Upper lobe of left lung (tissue), 6 donors: ENCODE data around the gene PELI2. TPM values are rescaled to one million over a fixed set of nuclear protein-coding genes. Genes with fewer than 3 reads are reported as not detected.
"Not testable (repeated sequence)": the region's sequence is repeated elsewhere in the genome, so short reads cannot be mapped to it uniquely, and the experiment has no call there.

Source experiments
- ATAC-seq, 2 donors: fragments of 200-7000 bp; cut with Tn5 transposase; one replicate each; pipeline ENCODE4 v1.9.1; 2022; ENCODE audit warnings: mild to moderate bottlenecking in 2 of 2, moderate library complexity in 2 of 2; ENCODE audit not compliant: low FRiP score in 2 of 2
- DNase-seq, 2 donors: peaks; one replicate each; pipeline ENCODE4 v3.0.0-alpha.2; 2019 to 2020
- H3K27ac ChIP-seq, 4 donors: fragments of 200-600 bp; sonication (generic); one replicate each; pipeline ENCODE4 v1.5.1; 2016 to 2019
- H3K27me3 ChIP-seq, 4 donors: fragments of 200-600 bp; sonication (generic); one replicate each; pipeline ENCODE4 v1.5.1; 2017 to 2019
- H3K36me3 ChIP-seq, 4 donors: fragments of 200-600 bp; sonication (generic); one replicate each; pipeline ENCODE4 v1.5.1; 2016 to 2019
- H3K4me1 ChIP-seq, 4 donors: fragments of 200-600 bp; sonication (generic); one replicate each; pipeline ENCODE4 v1.5.1; 2018 to 2019
- H3K4me3 ChIP-seq, 4 donors: fragments of 200-600 bp; sonication (generic); one replicate each; pipeline ENCODE4 v1.5.1; 2017 to 2019; ENCODE audit warnings: mild to moderate bottlenecking in 2 of 4, moderate library complexity in 1 of 4
- H3K9me3 ChIP-seq, 4 donors: fragments of 200-600 bp; sonication (generic); one replicate each; pipeline ENCODE4 v1.5.1; 2018 to 2019
- CTCF ChIP-seq, 6 experiments: fragments of 450-650 bp in 4 of 6; fragments of 200-600 bp in 2 of 6; sonication (generic) in 2 of 6; IDR thresholded peaks; one replicate each; pipeline ENCODE4 v1.5.1; 2016 to 2019; ENCODE audit warnings: antibody characterized with exemption in 6 of 6
- EP300 ChIP-seq, 4 donors: sonication (generic); formaldehyde crosslinking; IDR thresholded peaks; one replicate each; pipeline ENCODE4 v1.5.1; 2017; ENCODE audit warnings: antibody characterized with exemption in 4 of 4, control low read depth in 2 of 4
- POLR2A ChIP-seq, 4 donors: fragments of 450-650 bp; IDR thresholded peaks; one replicate each; pipeline ENCODE4 v1.5.1; 2016 to 2017; ENCODE audit warnings: antibody characterized with exemption in 4 of 4, mild to moderate bottlenecking in 2 of 4
- POLR2AphosphoS5 ChIP-seq, 2 donors: sonication (generic); formaldehyde crosslinking; IDR thresholded peaks; one replicate each; pipeline ENCODE4 v1.5.1; 2017; ENCODE audit warnings: antibody characterized with exemption in 2 of 2
- WGBS, 2 donors: methylation state at CpG; one replicate each; pipeline ENCODE4 v1.1.5; 2017 to 2018; 5-methylcytosine and 5-hydroxymethylcytosine counted together
- total RNA-seq, 6 donors: library from RNA; depleted of rRNA in 4 of 6; stranded (reverse); fragments of >200 nt in 4 of 6; gene quantifications; one replicate each; pipeline versions ENCODE4 v1.1.0 to v1.2.1, GENCODE V29; 2016 to 2021
- donor health status: DM: no; HTN: no; CAD: no; lungs with moderate emphysema.
- donor health status: DM: no; HTN: yes; CAD: no; lungs with severe emphysema.

PELI2 gene
- total RNA-seq, 6 donors from 2014 or later = 9.0 to 21.6 (median 17.9) TPM

- Histone ChIP-seq H3K36me3 (no peaks in the 10 kb centered on the region), H3K9me3 (peaks cover 0 to 11% (median 7%) of the 10 kb centered on the region in 4 donors), H3K4me1 (no peaks in the 10 kb centered on the region), H3K27ac (no peak overlapping the region), H3K4me3 (no peak overlapping the region), H3K27me3 (no peaks in the 10 kb centered on the region)
- 88 to 92% methylated on average over 2 of the region's 2 CpGs for WGBS, 2 donors
- no peak for TF ChIP-seq POLR2AphosphoS5 (IDR thresholded peaks at IDR 0.05)
- TF ChIP-seq CTCF (IDR thresholded peaks at IDR 0.05) = no peak
- TF ChIP-seq POLR2A (IDR thresholded peaks at IDR 0.05) = no peak
- no peak for TF ChIP-seq EP300 (IDR thresholded peaks at IDR 0.05)
- ATAC-seq = no peak
- no peak for DNase-seq
Measured at GRCh38 chr14:56162476-56162875, 44.3 kb downstream of the PELI2 start.

- not testable (repeated sequence) for H3K27ac ChIP-seq, H3K4me1 ChIP-seq, H3K36me3 ChIP-seq, ATAC-seq, DNase-seq, H3K27me3 ChIP-seq, H3K4me3 ChIP-seq
- 94 to 100% methylated on average over 7 of the region's 7 CpGs for WGBS, 2 donors
- H3K9me3 ChIP-seq = peaks cover 0 to 11% (median 7%) of the 10 kb centered on the region in 4 donors
Measured at GRCh38 chr14:56166579-56166978, 48.4 kb downstream of the PELI2 start.

- Histone ChIP-seq H3K4me1 (peaks cover 3 to 18% (median 8%) of the 10 kb centered on the region in 4 donors), H3K27me3 (no peaks in the 10 kb centered on the region), H3K9me3 (peaks cover 0 to 11% (median 6%) of the 10 kb centered on the region in 4 donors), H3K4me3 (no peak overlapping the region), H3K36me3 (no peaks in the 10 kb centered on the region), H3K27ac (no peak overlapping the region)
- ATAC-seq = no peak
- 93 to 95% methylated on average over 3 of the region's 3 CpGs for WGBS, 2 donors
- DNase-seq = no peak
- TF ChIP-seq EP300 (IDR thresholded peaks at IDR 0.05) = no peak
- no peak for TF ChIP-seq POLR2AphosphoS5 (IDR thresholded peaks at IDR 0.05)
- TF ChIP-seq POLR2A (IDR thresholded peaks at IDR 0.05) = no peak
- TF ChIP-seq CTCF (IDR thresholded peaks at IDR 0.05) = no peak
Measured at GRCh38 chr14:56168007-56168616, 49.9 kb downstream of the PELI2 start.

GRCh38 chr14:56170028-56170427 lies 51.8 kb downstream of the PELI2 start:
- WGBS, 2 donors = 94% methylated on average over 5 to 6 of the region's 6 CpGs
- Histone ChIP-seq H3K36me3 (no peaks in the 10 kb centered on the region), H3K4me1 (peaks cover 4 to 20% (median 8%) of the 10 kb centered on the region in 4 donors), H3K9me3 (peaks cover 0 to 11% (median 0%) of the 10 kb centered on the region in 4 donors), H3K4me3 (no peak overlapping the region), H3K27me3 (no peaks in the 10 kb centered on the region), H3K27ac (no peak overlapping the region)
- TF ChIP-seq POLR2AphosphoS5 (IDR thresholded peaks at IDR 0.05) (no peak), POLR2A (IDR thresholded peaks at IDR 0.05) (no peak), EP300 (IDR thresholded peaks at IDR 0.05) (no peak), CTCF (IDR thresholded peaks at IDR 0.05) (no peak)
- DNase-seq = no peak
- ATAC-seq = no peak

- peaks cover 4 to 20% (median 8%) of the 10 kb centered on the region in 4 donors for H3K4me1 ChIP-seq
- H3K9me3 ChIP-seq = peaks cover 0 to 7% (median 0%) of the 10 kb centered on the region in 4 donors
- DNase-seq = no peak
- H3K27ac ChIP-seq = no peak overlapping the region
- no peak overlapping the region for H3K4me3 ChIP-seq
- ATAC-seq = no peak
- no peaks in the 10 kb centered on the region for H3K36me3 ChIP-seq
- no peaks in the 10 kb centered on the region for H3K27me3 ChIP-seq
- WGBS, 2 donors = 74 to 75% methylated on average over 7 of the region's 7 CpGs
- TF ChIP-seq EP300 (IDR thresholded peaks at IDR 0.05) (no peak), POLR2A (IDR thresholded peaks at IDR 0.05) (no peak), CTCF (IDR thresholded peaks at IDR 0.05) (no peak), POLR2AphosphoS5 (IDR thresholded peaks at IDR 0.05) (no peak)
Measured at GRCh38 chr14:56170877-56171422, 52.7 kb downstream of the PELI2 start.
